Measurements from ENCODE around the gene TIAM2. TPM values are rescaled to one million over a fixed set of nuclear protein-coding genes. Genes with fewer than 3 reads are reported as not detected.

Gene TIAM2
- total RNA-seq, 6 donors from 2014 or later, result 5.6 to 25.1 (median 7.7) TPM

DNA sequence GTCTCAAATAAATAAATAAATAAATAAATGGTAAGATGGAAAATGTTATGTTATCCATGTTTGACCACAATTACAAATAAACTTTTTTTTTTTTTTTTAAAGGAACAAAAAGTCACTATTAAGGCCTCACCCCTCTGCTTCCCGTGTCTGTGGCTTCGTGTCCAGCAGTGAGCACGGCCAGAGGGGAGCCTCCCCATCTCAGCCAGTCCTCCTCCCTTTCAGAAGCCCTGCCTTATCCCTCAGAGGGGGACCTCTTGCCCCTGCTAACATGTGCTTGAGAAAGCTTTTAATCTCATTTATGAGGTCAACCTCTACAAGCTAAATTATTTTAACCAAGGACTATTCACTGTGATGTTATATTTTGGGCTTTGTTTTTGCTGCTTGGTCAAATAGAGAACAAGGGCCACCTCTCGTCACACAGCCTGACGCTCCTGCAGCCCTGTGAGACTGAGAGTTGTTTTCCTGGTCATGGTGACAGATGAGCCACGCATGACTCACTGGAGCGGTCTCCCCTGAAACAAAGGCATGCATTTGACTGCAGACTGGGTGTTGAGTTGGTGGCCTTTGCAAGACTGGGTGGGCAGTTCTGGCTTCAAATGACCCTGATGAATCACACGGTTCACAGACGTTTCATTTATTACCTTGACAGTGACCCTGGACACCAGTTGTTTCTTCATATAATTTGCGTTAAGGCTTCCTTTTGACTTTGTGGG, 131.8 kb downstream of the TIAM2 start:
- Histone ChIP-seq H3K4me1 (no peaks in the 10 kb centered on the region), H3K27ac (no peak overlapping the region), H3K36me3 (no peaks in the 10 kb centered on the region), H3K4me3 (no peak overlapping the region), H3K27me3 (no peaks in the 10 kb centered on the region), H3K9me3 (no peaks in the 10 kb centered on the region)
- TF ChIP-seq EP300 (IDR thresholded peaks at IDR 0.05) (no peak), POLR2A (IDR thresholded peaks at IDR 0.05) (no peak), CTCF (IDR thresholded peaks at IDR 0.05) (no peak), POLR2AphosphoS5 (IDR thresholded peaks at IDR 0.05) (no peak)
- WGBS, 2 donors, result 78 to 80% methylated on average over 10 of the region's 10 CpGs
- no peak for DNase-seq
- no peak for ATAC-seq (ENCODE audit: low FRiP score in 2 of 2)

- WGBS, 2 donors, result 87 to 89% methylated on average over 4 of the region's 4 CpGs
- H3K9me3 ChIP-seq, result no peaks in the 10 kb centered on the region
- ATAC-seq (ENCODE audit: low FRiP score in 2 of 2), result no peak
- no peaks in the 10 kb centered on the region for H3K4me1 ChIP-seq
- no peaks in the 10 kb centered on the region for H3K27me3 ChIP-seq
- DNase-seq, result no peak
- no peak overlapping the region for H3K27ac ChIP-seq
- H3K4me3 ChIP-seq, result no peak overlapping the region
- TF ChIP-seq EP300 (IDR thresholded peaks at IDR 0.05) (no peak), POLR2A (IDR thresholded peaks at IDR 0.05) (no peak)
- no peaks in the 10 kb centered on the region for H3K36me3 ChIP-seq
These were observed 133.9 kb downstream of the TIAM2 start for GRCh38 chr6:155128977-155129376.

DNA sequence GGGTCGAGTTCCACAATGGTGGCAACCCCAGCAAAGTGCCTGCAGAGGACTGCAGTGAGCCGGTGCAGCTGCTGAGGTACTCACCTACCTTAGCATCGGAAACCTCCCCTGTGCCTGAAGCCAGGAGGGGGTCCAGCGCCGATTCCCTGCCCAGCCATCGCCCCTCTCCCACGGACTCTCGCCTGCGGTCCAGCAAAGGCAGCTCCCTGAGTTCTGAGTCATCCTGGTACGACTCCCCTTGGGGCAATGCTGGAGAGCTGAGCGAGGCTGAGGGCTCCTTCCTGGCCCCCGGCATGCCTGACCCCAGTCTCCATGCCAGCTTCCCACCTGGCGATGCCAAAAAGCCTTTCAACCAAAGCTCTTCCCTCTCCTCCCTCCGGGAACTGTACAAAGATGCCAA, 134.6 kb downstream of the TIAM2 start:
- no peaks in the 10 kb centered on the region for H3K27me3 ChIP-seq
- 89 to 92% methylated on average over 6 to 12 of the region's 14 CpGs for WGBS, 2 donors
- ATAC-seq (ENCODE audit: low FRiP score in 2 of 2) (no peak), DNase-seq (peak in 1 of 2 donors; percentile 56)
- H3K9me3 ChIP-seq, result no peaks in the 10 kb centered on the region
- no peak overlapping the region for H3K27ac ChIP-seq
- no peaks in the 10 kb centered on the region for H3K4me1 ChIP-seq
- H3K36me3 ChIP-seq, result no peaks in the 10 kb centered on the region
- no peak for TF ChIP-seq POLR2A (IDR thresholded peaks at IDR 0.05)
- no peak for TF ChIP-seq POLR2AphosphoS5 (IDR thresholded peaks at IDR 0.05)
- TF ChIP-seq EP300 (IDR thresholded peaks at IDR 0.05), result no peak
- TF ChIP-seq CTCF (IDR thresholded peaks at IDR 0.05), result no peak
- H3K4me3 ChIP-seq, result no peak overlapping the region

- WGBS, 2 donors, result 86 to 93% methylated on average over 14 of the region's 14 CpGs
- H3K4me3 ChIP-seq, result no peak overlapping the region
- H3K27ac ChIP-seq, result no peak overlapping the region
- no peaks in the 10 kb centered on the region for H3K36me3 ChIP-seq
- TF ChIP-seq POLR2AphosphoS5 (IDR thresholded peaks at IDR 0.05) (no peak), CTCF (IDR thresholded peaks at IDR 0.05) (no peak), POLR2A (IDR thresholded peaks at IDR 0.05) (no peak), EP300 (IDR thresholded peaks at IDR 0.05) (no peak)
- H3K4me1 ChIP-seq, result no peaks in the 10 kb centered on the region
- H3K27me3 ChIP-seq, result no peaks in the 10 kb centered on the region
- ATAC-seq (ENCODE audit: low FRiP score in 2 of 2) (no peak), DNase-seq (no peak)
- H3K9me3 ChIP-seq, result no peaks in the 10 kb centered on the region
These were observed 135.2 kb downstream of the TIAM2 start for GRCh38 chr6:155130161-155130853.

GRCh38 chr6:155132617-155133016, 137.5 kb downstream of the TIAM2 start:
- Histone ChIP-seq H3K4me1 (no peaks in the 10 kb centered on the region), H3K9me3 (no peaks in the 10 kb centered on the region), H3K27me3 (no peaks in the 10 kb centered on the region), H3K36me3 (no peaks in the 10 kb centered on the region), H3K27ac (no peak overlapping the region), H3K4me3 (no peak overlapping the region)
- TF ChIP-seq EP300 (IDR thresholded peaks at IDR 0.05) (no peak), CTCF (IDR thresholded peaks at IDR 0.05) (no peak), POLR2AphosphoS5 (IDR thresholded peaks at IDR 0.05) (no peak), POLR2A (IDR thresholded peaks at IDR 0.05) (no peak)
- WGBS, 2 donors, result 86 to 92% methylated on average over 9 of the region's 9 CpGs
- ATAC-seq (ENCODE audit: low FRiP score in 2 of 2), result no peak
- DNase-seq, result no peak

All from upper lobe of left lung (tissue), 6 donors.